Measurements from ENCODE around the gene TSPO2.

- TF ChIP-seq CTCF (IDR thresholded peaks at IDR 0.05): no peak
- no peak for TF ChIP-seq POLR2AphosphoS5 (IDR thresholded peaks at IDR 0.05)
- TF ChIP-seq POLR2A (IDR thresholded peaks at IDR 0.05): no peak
- TF ChIP-seq EP300 (IDR thresholded peaks at IDR 0.05): no peak
These were observed 43.6 kb upstream of the TSPO2 start for GRCh38 chr6:40998661-40999060.

Measured in upper lobe of left lung (tissue), 4 donors.